HG02885 (cell line): ENCODE data around the gene DACT1.

Experiments used
- ATAC-seq: cut with Tn5 transposase; IDR thresholded peaks from one replicate; pipeline ENCODE4 v1.9.1; 2021; ENCODE audit warnings: mild to moderate bottlenecking; ENCODE audit not compliant: unreplicated experiment, poor library complexity

DACT1 gene

GRCh38 chr14:58635091-58635830, 2.5 kb upstream of the DACT1 start:
- no peak for ATAC-seq

DNA sequence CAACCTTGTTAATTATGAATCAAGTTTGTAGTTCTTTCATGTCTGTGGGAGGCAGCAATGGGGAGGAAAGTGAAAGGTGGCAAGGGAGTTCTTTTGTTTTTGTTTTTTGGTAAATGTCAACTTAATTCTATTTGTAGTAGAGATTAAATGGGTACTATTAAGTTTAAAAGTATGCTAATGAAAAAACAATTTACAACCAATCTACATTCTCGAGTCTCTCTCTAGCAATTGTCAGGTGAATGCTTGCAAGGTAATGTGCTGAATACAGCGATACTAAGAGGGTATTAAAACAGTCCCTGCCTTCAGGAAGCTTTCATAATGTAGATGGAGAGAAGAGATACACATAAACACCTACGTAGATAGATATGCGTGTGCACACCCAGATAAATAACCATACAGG, 1.6 kb upstream of the DACT1 start:
- no peak for ATAC-seq

DNA sequence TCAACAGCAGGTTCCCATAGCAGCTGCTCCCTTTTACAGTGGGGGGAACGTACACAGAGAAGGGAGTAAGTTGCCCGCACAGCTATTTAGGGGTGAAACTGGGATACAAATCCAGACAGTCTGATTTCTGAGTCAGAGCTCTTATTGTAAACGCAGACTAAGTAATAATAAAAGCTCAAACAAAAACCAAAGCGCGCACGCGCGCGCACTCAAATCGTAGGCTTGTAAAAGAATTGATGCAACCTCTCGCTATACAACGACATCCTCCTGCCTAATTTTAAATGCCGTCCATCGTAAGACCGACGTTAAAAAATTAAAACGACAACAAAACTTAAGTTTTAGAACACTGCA, 747 bp upstream of the DACT1 start:
- no peak for ATAC-seq

DNA sequence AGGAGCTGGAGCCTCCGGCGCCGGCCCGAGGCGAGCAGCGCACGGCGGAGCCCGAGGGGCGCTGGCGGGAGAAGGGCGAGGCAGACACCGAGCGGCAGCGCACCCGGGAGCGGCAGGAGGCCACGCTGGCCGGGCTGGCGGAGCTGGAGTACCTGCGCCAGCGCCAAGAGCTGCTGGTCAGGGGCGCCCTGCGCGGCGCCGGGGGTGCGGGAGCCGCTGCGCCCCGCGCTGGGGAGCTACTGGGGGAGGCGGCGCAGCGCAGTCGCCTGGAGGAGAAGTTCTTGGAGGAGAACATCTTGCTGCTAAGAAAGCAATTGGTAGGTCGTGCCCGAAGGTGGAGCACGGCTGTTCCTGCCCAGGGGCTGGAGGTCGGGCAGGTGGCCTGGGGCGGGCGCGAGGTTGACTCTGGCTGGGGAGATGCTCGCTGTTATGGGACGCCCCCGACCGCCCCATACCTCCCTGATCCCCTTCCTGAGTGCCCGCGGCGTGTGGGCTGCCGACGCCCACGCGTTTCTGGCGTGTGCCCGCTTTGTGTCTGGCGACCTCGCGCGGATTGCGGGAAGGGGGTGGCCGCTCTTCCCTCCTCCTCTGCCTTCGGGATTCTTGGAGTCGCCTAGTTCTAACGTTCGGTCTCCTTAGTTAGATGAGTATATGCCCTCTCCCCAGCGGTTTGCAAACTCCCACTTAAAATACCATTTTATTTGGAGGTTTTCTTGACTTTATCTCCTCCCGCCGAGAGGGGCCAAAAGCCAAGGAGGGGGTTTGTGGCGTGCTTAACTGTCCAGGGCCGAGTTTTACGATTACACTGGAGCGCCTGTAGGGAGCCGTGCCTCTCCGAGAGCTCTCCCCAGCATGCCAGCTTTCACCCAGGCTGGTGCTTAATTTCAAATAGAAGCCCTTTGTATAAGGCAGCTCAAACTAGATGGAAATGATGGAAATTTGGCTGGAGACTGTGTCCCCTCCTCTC, 752 bp downstream of the DACT1 start:
- peak; percentile 30 for ATAC-seq

- ATAC-seq: no peak
These were observed 1.4 kb downstream of the DACT1 start for GRCh38 chr14:58639198-58639565.

DNA sequence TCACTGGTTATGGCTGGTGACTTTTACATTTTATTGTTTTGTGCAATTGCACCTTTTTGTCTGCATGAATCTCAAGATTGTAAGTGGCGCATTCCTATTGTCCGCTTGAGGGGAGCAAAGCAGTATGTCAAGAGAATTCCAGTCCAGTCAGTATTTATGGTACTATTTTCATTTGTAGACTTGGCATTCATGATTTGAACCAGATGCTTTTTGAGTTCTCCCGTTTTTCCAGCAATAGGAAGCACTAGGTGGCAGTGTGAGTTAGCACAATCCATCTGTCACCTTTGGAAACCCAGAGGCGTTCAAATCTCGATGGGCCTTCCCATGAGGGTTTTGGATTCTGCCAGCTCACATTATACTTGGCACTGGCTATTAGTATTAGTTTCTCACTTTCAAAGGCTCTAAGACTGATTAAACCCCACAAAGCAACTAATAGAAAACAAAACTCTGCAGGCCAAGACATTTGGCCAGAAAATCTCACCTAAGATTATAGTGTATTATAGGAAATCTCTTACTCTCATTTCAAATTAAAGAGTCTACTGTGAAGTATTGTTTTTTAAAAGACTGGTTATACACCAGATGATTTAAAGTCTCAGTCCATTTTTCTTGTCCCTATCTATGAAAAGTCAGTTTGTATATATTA, 2.2 kb downstream of the DACT1 start:
- ATAC-seq: no peak

DNA sequence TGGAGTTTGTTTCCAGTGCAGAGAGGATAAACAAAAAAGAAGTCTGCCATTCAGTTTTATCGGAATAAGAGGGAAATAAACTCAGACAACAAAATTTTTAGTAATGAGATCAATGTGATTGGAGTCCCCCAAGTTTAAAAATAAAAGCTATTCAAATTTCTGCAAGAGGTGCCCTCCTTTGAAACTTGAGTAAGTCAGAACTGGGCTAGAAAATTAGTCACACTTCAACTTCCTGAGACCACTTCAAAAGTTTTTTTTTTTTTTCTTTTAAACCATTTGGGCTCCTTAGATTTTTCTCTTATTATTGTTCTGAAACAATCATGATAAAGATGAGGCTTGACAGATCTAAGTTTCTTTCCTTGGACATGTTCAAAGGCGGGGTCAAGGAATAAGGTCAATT, 3.2 kb downstream of the DACT1 start:
- no peak for ATAC-seq

- ATAC-seq: no peak
These were observed 3.7 kb downstream of the DACT1 start for GRCh38 chr14:58641509-58641908.

- no peak for ATAC-seq
These were observed 5.6 kb downstream of the DACT1 start for GRCh38 chr14:58643366-58643765.

DNA sequence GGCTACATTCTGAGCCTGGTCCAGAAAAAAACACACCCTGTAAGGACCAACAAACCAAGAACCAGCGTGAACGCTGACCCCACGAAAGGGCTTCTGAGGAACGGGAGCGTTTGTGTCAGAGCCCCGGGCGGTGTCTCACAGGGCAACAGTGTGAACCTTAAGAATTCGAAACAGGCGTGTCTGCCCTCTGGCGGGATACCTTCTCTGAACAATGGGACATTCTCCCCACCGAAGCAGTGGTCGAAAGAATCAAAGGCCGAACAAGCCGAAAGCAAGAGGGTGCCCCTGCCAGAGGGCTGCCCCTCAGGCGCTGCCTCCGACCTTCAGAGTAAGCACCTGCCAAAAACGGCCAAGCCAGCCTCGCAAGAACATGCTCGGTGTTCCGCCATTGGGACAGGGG, 7.9 kb downstream of the DACT1 start:
- ATAC-seq: no peak

GRCh38 chr14:58646479-58646878, 8.7 kb downstream of the DACT1 start:
- no peak for ATAC-seq

DNA sequence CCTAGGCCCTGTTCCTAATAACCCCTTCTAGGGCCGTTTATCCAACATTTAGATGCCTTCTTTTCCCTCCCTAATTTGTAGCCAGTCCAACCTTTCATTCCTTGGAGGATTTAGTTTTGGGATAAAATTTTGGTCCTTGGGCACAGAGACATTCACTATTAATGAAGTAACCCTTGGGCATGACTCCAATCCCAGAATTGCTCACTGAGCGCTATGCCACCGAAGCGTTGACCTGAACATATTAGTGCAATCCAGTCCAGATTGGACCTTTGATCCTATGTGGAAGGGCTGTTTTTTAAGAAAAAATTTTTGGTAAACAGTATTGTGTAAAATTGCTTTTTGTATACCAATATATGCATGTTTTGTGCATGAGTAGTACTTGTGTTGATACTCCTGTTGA, 10.0 kb downstream of the DACT1 start:
- no peak for ATAC-seq

- ATAC-seq: no peak
These were observed 13.1 kb downstream of the DACT1 start for GRCh38 chr14:58650857-58651256.

DNA sequence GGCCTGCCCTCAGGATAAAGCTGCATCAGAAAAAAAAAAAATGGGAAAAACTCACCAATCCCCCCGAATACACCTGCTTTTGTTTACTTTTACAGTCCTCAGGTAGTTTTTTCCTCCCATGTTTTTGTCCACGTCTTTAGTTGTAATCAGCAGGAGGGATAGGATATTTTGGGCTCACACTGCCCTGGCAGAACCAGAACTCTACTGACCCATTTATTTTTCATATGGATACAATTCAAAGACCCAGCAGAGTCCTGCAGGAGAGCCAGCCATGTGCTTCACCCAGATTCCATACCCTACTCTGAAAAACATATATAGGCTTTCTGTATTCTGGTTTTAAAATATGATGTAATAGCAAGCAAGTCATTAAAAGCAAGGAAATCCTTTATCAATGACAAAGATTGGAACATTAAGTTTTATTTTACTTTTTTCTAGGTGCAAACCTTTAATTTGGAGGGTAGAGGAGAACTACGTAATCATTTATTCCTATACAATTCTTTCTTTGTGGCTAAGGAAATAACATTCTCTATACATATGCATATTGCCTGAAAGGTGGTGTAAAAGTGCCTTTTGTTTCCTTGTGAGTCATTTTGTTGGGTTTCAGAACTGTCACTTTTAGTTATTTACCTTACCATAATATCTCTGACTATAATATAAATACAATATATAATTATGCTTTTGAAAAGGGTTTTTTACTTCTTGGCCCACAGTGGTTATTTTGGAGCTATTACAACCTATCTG, 19.1 kb downstream of the DACT1 start:
- ATAC-seq: no peak

DNA sequence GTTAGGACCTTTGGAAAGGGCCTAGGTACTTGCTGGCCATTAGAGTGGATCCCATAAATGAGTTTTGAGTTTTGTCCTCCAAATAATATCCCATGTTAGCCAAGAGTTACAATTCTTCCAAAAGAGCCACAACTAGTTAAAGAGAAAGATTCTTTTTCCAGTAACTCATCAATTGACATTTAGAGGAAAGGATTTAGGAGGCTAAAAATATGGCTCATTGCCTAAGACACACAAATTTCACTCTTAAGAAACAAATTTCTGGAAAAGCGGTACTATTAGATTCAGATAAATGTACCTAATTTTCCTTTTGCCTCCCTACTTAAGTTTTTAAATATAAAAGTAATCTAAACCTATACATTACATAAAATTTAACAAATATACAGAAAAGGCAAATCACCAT, 21.3 kb downstream of the DACT1 start:
- no peak for ATAC-seq

- no peak for ATAC-seq
These were observed 22.1 kb downstream of the DACT1 start for GRCh38 chr14:58659846-58660245.

DNA sequence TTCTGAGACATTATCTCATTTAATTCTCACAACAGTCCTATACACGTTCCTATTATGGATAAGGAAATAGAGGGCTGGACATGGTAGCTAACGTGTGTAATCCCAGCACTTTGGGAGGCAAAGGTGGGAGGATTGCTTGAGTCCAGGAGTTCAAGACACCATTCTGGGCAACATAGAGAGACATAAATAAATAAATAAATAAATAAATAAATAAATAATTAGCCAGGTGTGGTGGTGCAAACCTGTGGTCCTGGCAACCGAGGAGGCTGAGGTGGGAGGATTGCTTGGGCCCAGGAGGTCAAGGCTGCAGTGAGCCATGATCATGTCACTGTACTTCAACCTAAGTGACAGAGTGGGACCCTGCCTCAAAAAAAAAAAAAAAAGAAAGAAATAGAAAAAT, 22.6 kb downstream of the DACT1 start:
- no peak for ATAC-seq

GRCh38 chr14:58662018-58662417, 24.3 kb downstream of the DACT1 start:
- no peak for ATAC-seq

GRCh38 chr14:58662759-58663158, 25.0 kb downstream of the DACT1 start:
- no peak for ATAC-seq

GRCh38 chr14:58663494-58664111, 25.8 kb downstream of the DACT1 start:
- no peak for ATAC-seq
